NCI-H82 treated with DMSO at 0.1 percent for 48 hours (cell line): ENCODE measurements around the gene CCT4.
"Not testable (repeated sequence)": the region's sequence is repeated elsewhere in the genome, so short reads cannot be mapped to it uniquely, and the experiment has no call there.

Experiments used
- DNase-seq: peaks from one replicate; lab custom pipeline; 2025; ENCODE audit not compliant: unreplicated experiment; lab: John Stamatoyannopoulos, UW

Gene CCT4

DNA sequence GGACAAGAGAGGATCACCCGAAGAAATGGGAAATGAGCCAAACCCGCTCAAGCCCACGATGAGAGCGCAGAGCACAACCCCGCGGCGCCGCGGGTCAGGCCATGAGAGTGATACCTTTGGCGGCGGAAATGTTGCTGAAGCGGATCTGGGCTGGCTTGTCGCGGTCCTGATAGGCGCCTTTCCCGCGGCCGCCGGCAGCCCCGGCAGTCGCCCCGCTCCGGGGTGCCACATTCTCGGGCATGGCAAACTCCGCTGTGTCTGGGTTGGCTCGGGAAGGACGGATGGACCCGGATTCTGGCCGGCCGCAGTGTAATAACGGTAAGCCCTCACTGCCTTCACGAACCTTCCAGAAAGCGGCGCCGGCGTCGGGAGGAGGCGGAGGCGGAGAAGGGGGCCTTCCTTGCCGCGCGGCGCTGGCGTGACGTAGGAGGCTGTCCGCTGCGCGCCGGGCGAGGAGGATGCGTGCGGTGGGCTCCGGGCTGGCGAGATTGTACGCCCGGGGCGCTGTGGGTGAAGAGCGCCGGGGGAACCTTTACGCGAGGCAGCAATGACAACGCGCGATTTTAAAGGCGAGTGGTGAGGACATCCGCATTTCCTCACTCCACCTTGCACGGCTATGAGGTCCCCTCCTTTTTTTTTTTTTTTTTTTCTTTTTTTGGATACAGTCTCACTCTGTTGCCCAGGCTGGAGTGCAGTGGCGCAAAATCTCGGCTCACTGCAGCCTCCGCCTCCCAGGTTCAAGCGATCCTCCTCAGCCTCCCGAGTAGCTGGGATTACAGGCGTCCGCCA is at the start of gene CCT4:
TSS of gene CCT4 (minus strand) at position 390 of the 789 bp plus-strand sequence. CDS start at position 241, 149 bp downstream.
- DNase-seq, result peak; percentile 68

DNA sequence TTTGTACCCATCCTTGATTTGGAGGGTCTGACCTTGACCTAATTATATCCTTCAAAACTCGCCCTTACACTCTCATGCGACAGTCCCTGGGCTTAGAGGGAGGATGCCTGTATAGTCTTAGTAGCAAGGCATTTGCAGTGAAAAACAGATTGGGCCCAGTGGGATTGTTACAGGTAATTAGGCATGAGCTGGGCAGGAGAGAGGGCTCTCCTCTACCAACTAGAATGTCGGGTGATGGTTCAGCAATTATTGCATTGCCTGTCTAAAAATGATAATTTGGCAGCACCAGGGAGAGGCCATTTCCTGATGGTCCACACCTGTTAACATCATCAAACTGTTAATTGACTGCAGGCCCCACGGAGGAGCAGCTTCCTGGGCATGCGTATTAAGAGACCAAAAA is 49.4 kb upstream of the CCT4 start:
- no peak for DNase-seq

GRCh38 chr2:61937098-61937497 is 48.6 kb upstream of the CCT4 start:
- no peak for DNase-seq

GRCh38 chr2:61928826-61929461 is 40.5 kb upstream of the CCT4 start:
- DNase-seq, result peak; percentile 56

GRCh38 chr2:61926531-61927477 is 38.3 kb upstream of the CCT4 start:
- DNase-seq, result no peak

DNA sequence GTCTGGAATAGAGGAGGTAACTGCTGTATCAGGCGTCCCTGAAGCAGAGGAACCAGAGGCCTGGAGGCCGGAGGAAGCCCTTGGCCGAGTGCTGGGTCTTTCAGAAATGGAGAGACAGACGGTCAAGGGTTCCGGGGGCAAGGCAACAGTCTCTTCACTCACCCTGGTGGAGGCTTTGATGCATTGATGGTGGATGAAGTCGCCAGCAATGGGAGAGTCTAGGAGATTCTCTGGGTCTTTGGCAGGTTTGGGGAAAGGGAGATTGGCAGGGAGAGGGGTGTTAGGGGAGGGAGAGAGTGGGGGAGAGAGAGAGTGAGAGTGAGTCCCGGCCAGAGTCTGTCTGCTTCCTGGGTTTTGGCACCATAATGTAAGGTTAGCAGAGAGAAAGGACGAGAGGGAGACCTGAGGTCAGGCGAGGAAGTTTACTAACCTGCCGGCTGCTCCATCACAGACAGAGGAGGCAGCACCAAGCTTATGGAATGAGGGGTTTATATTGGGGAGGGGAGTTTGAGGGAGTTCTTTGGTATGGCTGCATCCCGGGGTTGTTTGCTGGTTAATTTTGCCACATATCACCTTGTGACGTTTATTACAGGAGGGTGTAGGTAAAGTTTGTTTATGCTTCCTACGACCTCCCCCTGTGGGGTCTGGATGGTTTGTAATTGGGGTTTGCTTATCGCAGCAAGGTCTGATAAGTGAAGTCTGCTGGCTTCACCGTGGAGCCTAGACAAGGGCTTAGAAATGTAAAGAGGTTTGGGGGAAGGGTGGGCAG is 36.6 kb upstream of the CCT4 start:
- DNase-seq, result no peak

DNA sequence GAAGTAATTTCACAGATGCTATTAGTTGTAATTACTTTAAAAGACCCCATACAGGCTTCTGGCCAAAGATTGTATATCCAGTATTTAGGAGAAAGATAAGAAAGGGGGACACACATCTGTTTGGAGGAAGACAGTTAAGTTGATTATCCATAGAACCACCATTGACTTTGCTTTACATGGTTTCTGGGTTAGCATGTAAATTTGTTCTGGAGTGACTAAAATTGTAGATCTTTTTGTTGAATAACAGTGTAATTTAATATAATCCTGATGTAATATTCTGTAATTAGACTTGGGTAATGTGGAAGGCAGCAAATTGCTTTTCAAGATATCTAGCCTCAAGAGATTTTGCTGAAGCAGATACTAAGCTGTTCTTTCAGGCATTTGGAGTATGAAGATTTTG is 34.3 kb upstream of the CCT4 start:
- no peak for DNase-seq

GRCh38 chr2:61920548-61920947 is 32.1 kb upstream of the CCT4 start:
- DNase-seq, result no peak

DNA sequence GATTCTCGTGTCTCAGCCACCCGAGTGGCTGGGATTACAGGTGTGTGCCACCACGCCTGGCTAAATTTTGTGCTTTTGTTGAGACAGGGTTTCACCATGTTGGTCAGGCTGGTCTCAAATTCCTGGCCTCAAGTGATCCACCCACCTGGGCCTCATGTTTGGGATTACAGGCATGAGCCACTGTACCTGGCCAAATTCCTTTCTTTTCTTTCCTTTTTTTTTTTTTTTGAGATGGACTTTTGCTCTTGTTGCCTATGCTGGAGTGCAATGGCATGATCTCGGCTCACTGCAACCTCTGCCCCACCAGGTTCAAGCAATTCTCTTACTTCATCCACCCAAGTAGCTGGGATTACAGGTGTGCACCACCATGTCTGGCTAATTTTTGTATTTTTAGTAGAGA is 26.3 kb upstream of the CCT4 start:
- not testable (repeated sequence) for DNase-seq

DNA sequence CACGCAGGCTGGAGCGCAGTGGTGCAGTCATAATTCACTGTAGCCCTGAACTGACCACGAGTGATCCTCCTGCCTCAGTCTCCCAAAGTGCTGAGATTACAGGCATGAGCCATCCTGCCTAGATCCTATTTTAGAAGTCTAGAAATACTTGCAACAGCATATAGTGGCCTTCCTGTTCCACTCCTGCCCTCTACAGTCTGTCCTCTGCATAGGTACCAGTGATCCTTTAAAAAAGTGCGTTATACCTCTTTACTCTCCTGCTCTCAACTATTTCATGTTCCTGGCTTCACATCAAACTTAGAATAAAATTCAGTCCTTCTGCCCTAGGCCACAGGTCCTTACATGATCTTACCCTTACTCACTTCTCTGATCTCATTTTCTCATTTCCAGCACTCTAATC is 23.1 kb upstream of the CCT4 start:
- no peak for DNase-seq

DNA sequence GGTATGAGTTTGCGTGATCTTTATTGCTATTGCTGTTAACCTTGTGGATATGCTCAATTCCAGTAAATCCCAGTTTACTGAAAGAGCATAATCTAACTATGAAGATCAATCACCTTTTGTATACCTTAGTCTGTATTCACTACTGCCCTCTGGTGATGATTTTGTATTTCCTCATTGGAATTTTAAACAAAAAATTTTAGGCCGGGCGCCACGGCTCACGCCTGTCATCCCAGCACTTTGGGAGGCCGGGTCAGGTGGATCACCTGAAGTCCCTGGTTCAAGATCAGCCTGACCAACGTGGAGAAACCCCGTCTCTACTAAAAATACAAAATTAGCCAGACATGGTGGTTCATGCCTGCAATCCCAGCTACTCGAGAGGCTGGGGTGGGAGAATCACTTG is 22.1 kb upstream of the CCT4 start:
- no peak for DNase-seq

- DNase-seq, result no peak
Measured at GRCh38 chr2:61909116-61909515, 20.7 kb upstream of the CCT4 start.

- peak; percentile 16 for DNase-seq
Measured at GRCh38 chr2:61906186-61906470, 17.7 kb upstream of the CCT4 start.

GRCh38 chr2:61905372-61906185 is 17.1 kb upstream of the CCT4 start, which contains the start of gene COMMD1:
COMMD1 (plus strand) TSS chr2:61905674; CDS start chr2:61905679, 5 bp downstream.
- DNase-seq, result peak; percentile 33

DNA sequence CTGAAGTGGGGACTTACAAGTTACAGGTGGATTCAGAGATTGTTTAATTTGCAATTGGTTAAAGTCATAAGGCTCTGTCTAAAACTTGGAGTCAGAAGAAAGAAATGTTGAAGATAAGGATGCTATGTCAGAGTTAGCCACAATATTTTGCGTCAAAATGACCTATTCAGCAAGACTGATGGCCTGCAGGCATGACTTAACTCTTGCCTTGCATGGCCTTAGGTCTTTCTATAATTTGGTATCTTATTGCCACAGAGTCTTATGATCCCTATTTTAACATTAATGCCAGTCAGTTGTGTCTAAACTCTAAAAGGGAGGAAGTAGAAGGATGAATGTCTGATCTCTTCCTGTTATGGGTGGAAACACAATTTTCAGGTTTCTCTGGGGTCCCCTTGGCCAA is 11.8 kb upstream of the CCT4 start:
- DNase-seq, result no peak

DNA sequence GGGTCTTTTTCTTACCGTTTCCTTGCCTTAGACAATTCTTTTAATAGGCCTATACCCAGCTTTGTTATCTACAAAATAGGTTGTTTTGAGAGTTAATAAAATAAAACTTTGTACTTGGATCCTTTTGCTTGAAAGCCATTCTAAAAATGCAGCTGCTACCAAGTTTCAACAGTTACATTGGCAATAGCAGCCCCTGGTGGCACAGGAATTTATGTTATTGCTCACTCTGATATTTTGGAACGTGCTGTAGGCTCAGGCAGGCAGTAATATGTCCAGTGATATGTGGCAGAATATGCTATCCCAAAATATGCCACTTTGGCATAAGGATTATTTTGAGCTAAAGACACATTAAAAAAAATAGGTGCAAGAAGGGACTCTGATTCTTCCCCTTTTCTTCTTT is 10.4 kb upstream of the CCT4 start:
- DNase-seq, result no peak

- no peak for DNase-seq
Measured at GRCh38 chr2:61887717-61888266, 664 bp downstream of the CCT4 start.

DNA sequence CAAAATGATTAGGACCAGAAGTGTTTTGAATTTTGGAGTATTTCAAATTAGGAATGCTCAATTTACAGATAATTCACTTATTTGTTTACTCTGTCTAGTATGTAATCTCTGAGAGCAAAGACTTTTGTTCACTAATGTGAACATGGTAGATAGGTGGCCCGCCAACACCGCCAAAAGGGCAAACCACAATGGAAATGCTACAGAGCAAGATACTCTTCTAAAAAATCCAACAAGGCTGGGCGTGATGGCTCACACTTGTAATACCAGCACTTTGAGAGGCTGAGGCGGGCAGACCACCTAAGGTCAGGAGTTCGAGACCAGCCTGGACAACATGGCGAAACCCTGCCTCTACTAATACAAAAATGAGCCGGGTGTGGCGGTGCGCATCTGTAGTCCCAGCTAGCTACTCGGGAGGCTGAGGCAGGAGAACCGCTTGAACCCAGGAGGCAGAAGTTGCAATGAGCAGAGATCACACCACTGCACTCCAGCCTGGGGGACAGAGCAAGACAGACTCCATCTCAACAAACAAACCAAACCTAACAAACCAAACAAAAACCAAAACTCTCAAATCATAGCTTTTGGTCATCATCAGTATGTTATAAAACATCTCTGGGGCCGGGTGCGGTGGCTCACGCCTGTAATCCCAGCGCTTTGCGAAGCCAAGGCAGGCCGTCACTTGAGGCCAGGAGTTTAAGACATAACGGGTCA is 2.4 kb downstream of the CCT4 start:
- DNase-seq, result no peak

DNA sequence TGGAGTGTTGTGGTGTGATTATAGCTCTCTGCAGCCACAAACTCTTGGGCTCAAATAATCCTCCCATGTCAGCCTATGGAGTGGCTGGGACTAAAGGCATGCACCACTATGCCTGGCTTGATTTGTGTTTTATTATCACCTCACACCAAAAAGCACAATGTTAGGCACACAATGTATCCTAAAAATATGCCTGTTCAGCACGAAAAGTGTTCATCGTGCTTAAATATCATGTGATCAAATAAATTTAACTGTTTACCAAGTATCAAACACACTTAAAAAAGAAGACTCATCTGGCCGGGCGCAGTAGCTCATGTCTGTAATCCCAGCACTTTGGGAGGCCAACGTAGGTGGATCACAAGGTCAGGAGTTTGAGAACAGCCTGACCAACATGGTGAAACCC is 5.6 kb downstream of the CCT4 start:
- DNase-seq, result no peak
